Fibroblast of skin of right biceps (primary cell): ENCODE data around the gene AADAT.
"Not testable (repeated sequence)": the region's sequence is repeated elsewhere in the genome, so short reads cannot be mapped to it uniquely, and the experiment has no call there.

Experiments used
- DNase-seq: peaks from one replicate; pipeline ENCODE4 v3.0.0-alpha.2; 2013

The AADAT gene

GRCh38 chr4:170089274-170089667 lies 485 bp downstream of the AADAT start:
- peak; percentile 60 for DNase-seq

GRCh38 chr4:170088716-170089115 lies 1.0 kb downstream of the AADAT start:
- DNase-seq = no peak

GRCh38 chr4:170087163-170087700 lies 2.5 kb downstream of the AADAT start:
- no peak for DNase-seq

GRCh38 chr4:170083541-170083940 lies 6.2 kb downstream of the AADAT start:
- no peak for DNase-seq

- DNase-seq = no peak
Observed at GRCh38 chr4:170080496-170080895, 9.3 kb downstream of the AADAT start.

- peak; percentile 22 for DNase-seq
Observed at GRCh38 chr4:170079981-170080380, 9.8 kb downstream of the AADAT start.

GRCh38 chr4:170071196-170071595 lies 18.6 kb downstream of the AADAT start:
- no peak for DNase-seq

GRCh38 chr4:170068438-170069128 lies 21.2 kb downstream of the AADAT start:
- DNase-seq = no peak

- DNase-seq = no peak
Observed at GRCh38 chr4:170059421-170059820, 30.3 kb downstream of the AADAT start.

- no peak for DNase-seq
Observed at GRCh38 chr4:170058826-170059225, 30.9 kb downstream of the AADAT start.

GRCh38 chr4:170057866-170058265 lies 31.9 kb downstream of the AADAT start:
- DNase-seq = no peak

GRCh38 chr4:170052919-170053318 lies 36.8 kb downstream of the AADAT start:
- no peak for DNase-seq

GRCh38 chr4:170051402-170051801 lies 38.4 kb downstream of the AADAT start:
- no peak for DNase-seq

- no peak for DNase-seq
Observed at GRCh38 chr4:170049766-170050165, 40.0 kb downstream of the AADAT start.

GRCh38 chr4:170047771-170048354 lies 41.9 kb downstream of the AADAT start:
- DNase-seq = peak; percentile 68

- DNase-seq = not testable (repeated sequence)
Observed at GRCh38 chr4:170046156-170046555, 43.6 kb downstream of the AADAT start.

- DNase-seq = no peak
Observed at GRCh38 chr4:170040031-170040680, 49.6 kb downstream of the AADAT start.

- DNase-seq = no peak
Observed at GRCh38 chr4:170038769-170039168, 51.0 kb downstream of the AADAT start.

GRCh38 chr4:170038232-170038631 lies 51.5 kb downstream of the AADAT start:
- no peak for DNase-seq

- DNase-seq = no peak
Observed at GRCh38 chr4:170037481-170037880, 52.3 kb downstream of the AADAT start.

GRCh38 chr4:170035845-170036244 lies 53.9 kb downstream of the AADAT start:
- no peak for DNase-seq

- no peak for DNase-seq
Observed at GRCh38 chr4:170035231-170035630, 54.5 kb downstream of the AADAT start.

GRCh38 chr4:170033999-170034398 lies 55.8 kb downstream of the AADAT start:
- DNase-seq = no peak

GRCh38 chr4:170030121-170030520 lies 59.6 kb downstream of the AADAT start:
- DNase-seq = peak; percentile 37
